Measurements from ENCODE around the gene CCDC74B. TPM values are rescaled to one million over a fixed set of nuclear protein-coding genes. Genes with fewer than 3 reads are reported as not detected.
"Not testable (repeated sequence)": the region's sequence is repeated elsewhere in the genome, so short reads cannot be mapped to it uniquely, and the experiment has no call there.

CCDC74B gene
- total RNA-seq, 1 experiment from 2014 or later: 2.4 TPM

DNA sequence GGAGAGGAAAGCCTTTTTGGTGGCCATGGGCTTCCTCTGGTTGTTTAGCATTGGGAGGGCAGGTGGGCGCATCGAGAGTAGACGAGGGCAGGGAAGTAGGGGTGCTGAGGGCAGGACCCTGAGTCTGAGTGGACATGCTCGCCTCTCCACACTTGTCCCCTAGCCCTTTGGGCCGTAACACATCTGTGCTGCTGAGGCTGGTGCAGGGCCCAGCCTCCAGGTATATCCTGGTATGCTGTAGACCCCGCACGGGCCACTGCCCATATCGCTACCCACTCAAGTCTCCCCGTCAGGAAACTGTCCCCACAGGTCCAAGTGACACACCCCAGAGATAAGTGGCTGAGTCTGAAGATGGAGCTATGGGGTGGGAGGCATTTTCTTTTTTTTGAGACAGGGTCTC lies 13.7 kb upstream of the CCDC74B start:
- TF ChIP-seq EZH2 (IDR thresholded peaks at IDR 0.05; ENCODE audit: low read depth): no peak
- TF ChIP-seq, protein P1, sequence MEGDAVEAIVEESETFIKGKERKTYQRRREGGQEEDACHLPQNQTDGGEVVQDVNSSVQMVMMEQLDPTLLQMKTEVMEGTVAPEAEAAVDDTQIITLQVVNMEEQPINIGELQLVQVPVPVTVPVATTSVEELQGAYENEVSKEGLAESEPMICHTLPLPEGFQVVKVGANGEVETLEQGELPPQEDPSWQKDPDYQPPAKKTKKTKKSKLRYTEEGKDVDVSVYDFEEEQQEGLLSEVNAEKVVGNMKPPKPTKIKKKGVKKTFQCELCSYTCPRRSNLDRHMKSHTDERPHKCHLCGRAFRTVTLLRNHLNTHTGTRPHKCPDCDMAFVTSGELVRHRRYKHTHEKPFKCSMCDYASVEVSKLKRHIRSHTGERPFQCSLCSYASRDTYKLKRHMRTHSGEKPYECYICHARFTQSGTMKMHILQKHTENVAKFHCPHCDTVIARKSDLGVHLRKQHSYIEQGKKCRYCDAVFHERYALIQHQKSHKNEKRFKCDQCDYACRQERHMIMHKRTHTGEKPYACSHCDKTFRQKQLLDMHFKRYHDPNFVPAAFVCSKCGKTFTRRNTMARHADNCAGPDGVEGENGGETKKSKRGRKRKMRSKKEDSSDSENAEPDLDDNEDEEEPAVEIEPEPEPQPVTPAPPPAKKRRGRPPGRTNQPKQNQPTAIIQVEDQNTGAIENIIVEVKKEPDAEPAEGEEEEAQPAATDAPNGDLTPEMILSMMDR (conservative IDR thresholded peaks at IDR 0.05): no peak
- no peak overlapping the region for H3K4me3 ChIP-seq
- H3K27ac ChIP-seq: no peak overlapping the region
- CTCF ChIA-PET: no interaction called here
- H3K9me3 ChIP-seq (ENCODE audit: insufficient read depth, low read depth): no peaks in the 10 kb centered on the region
- no peak for DNase-seq
- no peaks in the 10 kb centered on the region for H3F3A ChIP-seq (ENCODE audit: insufficient read depth, low read depth)
- no peak overlapping the region for H3K4me2 ChIP-seq
- intact Hi-C loops (cut with micrococcal nuclease; ENCODE audit: unreplicated experiment): no loop called here
- H3K36me3 ChIP-seq (ENCODE audit: low read depth): no peaks in the 10 kb centered on the region
- H3K4me1 ChIP-seq (replicated peaks; ENCODE audit: insufficient read depth): no peaks in the 10 kb centered on the region
- H3K9me2 ChIP-seq (ENCODE audit: insufficient read depth): no peaks in the 10 kb centered on the region
- no peaks in the 10 kb centered on the region for H3K27me3 ChIP-seq (ENCODE audit: insufficient read depth, low read depth)
- no peak overlapping the region for H2AFZ ChIP-seq
- BruUV-seq (replicated peaks): no TSS peak
- POLR2A ChIA-PET (ENCODE audit: unreplicated experiment): no interaction called here
- H3K79me2 ChIP-seq (ENCODE audit: low read depth): no peaks in the 10 kb centered on the region
- H4K20me1 ChIP-seq (ENCODE audit: insufficient read depth): no peaks in the 10 kb centered on the region

DNA sequence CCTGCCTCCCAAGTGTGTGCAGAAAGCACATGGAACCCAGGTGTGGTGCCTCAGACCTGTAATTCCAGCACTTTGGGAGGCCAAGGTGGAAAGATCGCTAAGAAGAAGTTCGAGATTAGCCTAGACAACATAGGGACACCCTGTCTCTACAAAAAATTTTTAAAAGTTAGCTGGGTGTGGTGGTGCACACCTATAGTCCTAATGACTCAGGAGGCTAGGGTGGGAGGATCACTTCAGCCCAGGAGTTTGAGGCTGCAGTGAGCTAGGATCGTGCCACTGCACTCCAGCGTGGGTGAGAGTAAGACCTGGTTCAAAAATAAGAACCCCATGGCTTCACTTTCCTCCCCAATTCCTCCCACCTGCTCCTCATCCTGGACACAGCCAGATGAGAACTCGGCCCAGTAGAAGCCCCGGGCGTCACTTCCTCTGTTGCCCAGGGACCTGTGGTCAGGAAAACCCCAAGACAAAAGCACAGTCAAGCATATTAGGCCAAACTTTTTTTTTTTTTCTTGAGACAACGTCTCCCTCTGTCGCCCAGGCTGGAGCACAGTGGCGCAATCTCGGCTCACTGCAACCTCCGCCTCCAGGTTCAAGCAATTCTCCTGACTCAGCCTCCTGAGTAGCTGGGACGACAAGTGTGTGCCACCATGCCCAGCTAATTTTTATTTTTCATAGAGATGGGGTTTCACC lies 13.1 kb upstream of the CCDC74B start:
- H3K4me1 ChIP-seq (replicated peaks; ENCODE audit: insufficient read depth); H2AFZ ChIP-seq; H4K20me1 ChIP-seq (ENCODE audit: insufficient read depth); POLR2A ChIA-PET (ENCODE audit: unreplicated experiment); BruUV-seq (replicated peaks); H3K79me2 ChIP-seq (ENCODE audit: low read depth); DNase-seq; H3K27me3 ChIP-seq (ENCODE audit: insufficient read depth, low read depth); H3K4me3 ChIP-seq; intact Hi-C loops (cut with micrococcal nuclease; ENCODE audit: unreplicated experiment); H3F3A ChIP-seq (ENCODE audit: insufficient read depth, low read depth); CTCF ChIA-PET; H3K9me2 ChIP-seq (ENCODE audit: insufficient read depth); H3K27ac ChIP-seq; H3K36me3 ChIP-seq (ENCODE audit: low read depth); H3K9me3 ChIP-seq (ENCODE audit: insufficient read depth, low read depth); H3K4me2 ChIP-seq: not testable (repeated sequence)

DNA sequence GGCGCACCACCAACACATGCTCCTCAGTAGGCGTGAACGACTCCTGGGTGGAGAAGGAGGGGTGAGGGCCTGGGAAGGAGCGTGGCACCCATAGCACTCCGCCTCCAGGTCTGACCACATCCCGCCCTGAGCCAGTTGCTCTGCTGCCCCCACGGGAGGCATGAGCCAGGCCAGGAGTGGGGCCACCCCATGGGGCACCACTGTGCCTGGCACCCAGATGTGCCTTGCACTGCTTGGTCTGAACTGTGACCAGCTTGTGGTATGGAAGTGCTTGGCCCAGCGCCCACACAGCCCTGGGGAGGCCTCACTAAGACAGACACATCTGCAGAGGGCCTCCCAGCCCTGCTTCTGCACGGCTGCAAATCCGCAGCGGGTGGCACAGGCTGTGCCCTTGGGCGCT lies 12.4 kb upstream of the CCDC74B start:
- CTCF ChIA-PET; H3K4me2 ChIP-seq; BruUV-seq (replicated peaks); DNase-seq; H4K20me1 ChIP-seq (ENCODE audit: insufficient read depth); H2AFZ ChIP-seq; H3K79me2 ChIP-seq (ENCODE audit: low read depth); POLR2A ChIA-PET (ENCODE audit: unreplicated experiment); intact Hi-C loops (cut with micrococcal nuclease; ENCODE audit: unreplicated experiment); H3K9me3 ChIP-seq (ENCODE audit: insufficient read depth, low read depth); H3K4me3 ChIP-seq; H3K4me1 ChIP-seq (replicated peaks; ENCODE audit: insufficient read depth); H3F3A ChIP-seq (ENCODE audit: insufficient read depth, low read depth); H3K36me3 ChIP-seq (ENCODE audit: low read depth); H3K27ac ChIP-seq; H3K9me2 ChIP-seq (ENCODE audit: insufficient read depth); H3K27me3 ChIP-seq (ENCODE audit: insufficient read depth, low read depth): not testable (repeated sequence)

DNA sequence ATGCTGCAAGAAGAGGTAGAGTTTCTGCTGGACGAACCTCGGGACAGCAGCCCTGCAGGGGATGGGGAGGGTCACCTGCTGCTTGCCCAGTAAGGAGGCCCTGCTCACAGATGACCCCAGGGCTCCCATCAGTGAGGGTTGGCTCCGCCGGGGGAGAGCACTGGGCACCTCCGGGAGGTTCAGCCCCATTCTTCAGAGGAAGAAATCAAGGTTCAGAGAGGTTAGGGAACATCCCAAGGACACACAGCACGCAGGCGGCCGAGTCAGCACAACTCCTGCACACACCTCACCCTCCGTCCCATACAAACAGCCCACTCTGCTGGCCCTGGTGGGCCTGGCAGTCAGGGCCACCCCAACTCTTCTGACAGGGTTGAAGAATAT lies 11.7 kb upstream of the CCDC74B start:
- intact Hi-C loops (cut with micrococcal nuclease; ENCODE audit: unreplicated experiment): loop anchor here (1.0 kb wide), 1 partner anchor 176 kb away; no protein-coding TSS in a partner anchor
- POLR2A ChIA-PET (ENCODE audit: unreplicated experiment): interaction anchor here (0.6 kb wide), 1 partner anchor 24 kb away, joined by 5 read pairs; no protein-coding TSS in a partner anchor
- H3K9me3 ChIP-seq (ENCODE audit: insufficient read depth, low read depth): no peaks in the 10 kb centered on the region
- no peaks in the 10 kb centered on the region for H3F3A ChIP-seq (ENCODE audit: insufficient read depth, low read depth)
- H3K27ac ChIP-seq: no peak overlapping the region
- no peak for DNase-seq
- H3K4me1 ChIP-seq (replicated peaks; ENCODE audit: insufficient read depth): no peaks in the 10 kb centered on the region
- H3K4me2 ChIP-seq: no peak overlapping the region
- TF ChIP-seq EZH2 (IDR thresholded peaks at IDR 0.05; ENCODE audit: low read depth): no peak
- TF ChIP-seq, protein P1 (conservative IDR thresholded peaks at IDR 0.05): no peak
- H3K36me3 ChIP-seq (ENCODE audit: low read depth): no peaks in the 10 kb centered on the region
- CTCF ChIA-PET: no interaction called here
- no peak overlapping the region for H2AFZ ChIP-seq
- BruUV-seq (replicated peaks): no TSS peak
- no peaks in the 10 kb centered on the region for H3K79me2 ChIP-seq (ENCODE audit: low read depth)
- no peaks in the 10 kb centered on the region for H3K9me2 ChIP-seq (ENCODE audit: insufficient read depth)
- no peaks in the 10 kb centered on the region for H3K27me3 ChIP-seq (ENCODE audit: insufficient read depth, low read depth)
- no peak overlapping the region for H3K4me3 ChIP-seq
- no peaks in the 10 kb centered on the region for H4K20me1 ChIP-seq (ENCODE audit: insufficient read depth)

Data from PC-9 (cell line).